Muscle of arm (tissue), 12 donors: ENCODE data around the gene PKN1. TPM values are rescaled to one million over a fixed set of nuclear protein-coding genes. Genes with fewer than 3 reads are reported as not detected.

Experiments
- DNase-seq: peaks from one replicate; pipeline ENCODE4 v3.0.0-alpha.2; 2013
- polyA plus RNA-seq, 12 donors: library from polyadenylated mRNA; unstranded; fragments of 120-200 nt; gene quantifications; one replicate each; pipeline ENCODE4 v1.2.1, GENCODE V29; 2013; ENCODE audit not compliant: insufficient read length in 12 of 12

Gene PKN1
- polyA plus RNA-seq, 12 donors: 41.3 to 73.8 (median 53.7) TPM; not detected in 1

GRCh38 chr19:14510311-14511228 is 77.5 kb downstream of the PKN1 start:
- DNase-seq: no peak

- DNase-seq: no peak
These were observed 78.1 kb downstream of the PKN1 start for GRCh38 chr19:14511229-14511593.

DNA sequence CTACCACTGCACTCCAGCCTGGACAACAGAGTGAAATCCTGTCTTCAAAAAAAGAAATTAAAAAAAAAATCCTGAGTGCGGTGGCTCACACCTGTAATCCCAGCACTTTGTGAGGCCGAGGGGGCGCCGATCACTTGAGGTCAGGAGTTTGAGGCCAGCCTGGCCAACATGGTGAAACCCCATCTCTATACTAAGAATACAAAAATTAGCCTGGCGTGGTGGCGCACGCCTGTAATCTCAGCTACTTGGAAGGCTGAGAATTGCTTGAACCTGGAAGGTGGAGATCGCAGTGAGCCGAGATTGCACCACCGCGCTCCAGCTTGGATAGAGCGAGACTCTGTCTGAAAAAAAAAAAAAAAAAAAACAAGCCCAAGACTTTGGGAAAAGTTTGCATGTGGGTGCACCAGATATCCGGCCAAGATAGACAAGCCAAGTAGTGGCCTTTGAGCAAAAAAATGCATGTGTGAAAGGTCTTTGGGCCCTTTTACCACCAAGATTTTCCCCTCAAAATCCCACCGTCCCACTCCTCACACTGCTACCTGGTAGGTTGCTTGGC is 79.4 kb downstream of the PKN1 start:
- no peak for DNase-seq

DNA sequence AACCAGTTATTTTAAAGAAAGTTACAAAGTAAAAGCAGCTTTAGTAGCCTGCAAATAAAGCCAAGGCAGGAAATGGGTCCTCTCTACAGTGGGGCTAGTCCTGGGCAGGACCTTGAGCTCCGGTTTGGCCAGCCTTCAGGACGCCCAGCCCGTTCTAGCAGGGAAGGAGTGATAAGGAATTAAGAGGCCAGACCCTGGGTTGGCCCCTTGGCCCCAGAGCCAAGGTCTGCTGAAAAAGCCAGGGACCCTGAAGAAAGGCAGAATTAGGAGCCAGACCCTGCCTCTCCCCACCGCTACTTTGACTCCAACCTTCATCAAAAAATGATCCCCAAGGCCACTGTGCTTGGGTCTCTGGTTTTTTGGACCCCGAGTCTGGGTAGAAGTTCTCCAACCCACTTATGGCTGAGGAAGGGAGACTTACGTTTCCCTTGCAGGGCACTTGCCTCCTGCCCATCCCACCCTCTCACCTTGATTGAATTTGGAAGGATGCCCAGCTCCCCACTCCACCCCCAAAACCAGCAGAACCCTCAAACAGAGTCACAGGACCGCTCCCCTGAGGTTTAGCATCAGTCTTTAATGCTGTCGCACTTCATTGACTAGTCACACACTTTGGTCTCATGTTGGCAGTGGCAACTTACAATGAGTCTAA is 81.2 kb downstream of the PKN1 start:
- DNase-seq: no peak

- DNase-seq: no peak
These were observed 82.5 kb downstream of the PKN1 start for GRCh38 chr19:14515501-14516047.

DNA sequence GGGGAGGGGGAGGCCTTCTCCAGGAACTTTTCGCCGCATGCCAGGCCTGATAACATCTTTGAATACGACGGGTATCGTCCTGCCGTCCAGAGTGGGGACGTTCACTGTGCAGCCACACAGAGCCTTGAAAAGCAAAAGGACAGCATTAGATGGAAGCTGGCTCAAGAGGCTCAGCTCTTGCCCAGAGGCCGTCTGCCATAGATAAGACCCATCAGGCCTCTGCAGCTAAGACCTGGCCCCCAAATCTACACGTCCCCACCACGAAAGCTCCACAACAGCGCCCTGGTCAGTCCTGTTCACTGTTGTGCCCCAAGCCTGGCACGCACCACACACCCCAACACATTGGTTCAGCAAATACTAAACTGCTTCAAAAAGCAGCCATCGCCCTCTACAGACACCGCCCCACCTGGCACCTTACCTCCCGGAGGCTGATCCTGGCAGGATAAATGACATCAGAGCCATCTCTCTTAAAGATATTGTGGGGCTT is 83.0 kb downstream of the PKN1 start:
- no peak for DNase-seq

- DNase-seq: no peak
These were observed 83.8 kb downstream of the PKN1 start for GRCh38 chr19:14516746-14517438.

- no peak for DNase-seq
These were observed 84.3 kb downstream of the PKN1 start for GRCh38 chr19:14517446-14517839.

DNA sequence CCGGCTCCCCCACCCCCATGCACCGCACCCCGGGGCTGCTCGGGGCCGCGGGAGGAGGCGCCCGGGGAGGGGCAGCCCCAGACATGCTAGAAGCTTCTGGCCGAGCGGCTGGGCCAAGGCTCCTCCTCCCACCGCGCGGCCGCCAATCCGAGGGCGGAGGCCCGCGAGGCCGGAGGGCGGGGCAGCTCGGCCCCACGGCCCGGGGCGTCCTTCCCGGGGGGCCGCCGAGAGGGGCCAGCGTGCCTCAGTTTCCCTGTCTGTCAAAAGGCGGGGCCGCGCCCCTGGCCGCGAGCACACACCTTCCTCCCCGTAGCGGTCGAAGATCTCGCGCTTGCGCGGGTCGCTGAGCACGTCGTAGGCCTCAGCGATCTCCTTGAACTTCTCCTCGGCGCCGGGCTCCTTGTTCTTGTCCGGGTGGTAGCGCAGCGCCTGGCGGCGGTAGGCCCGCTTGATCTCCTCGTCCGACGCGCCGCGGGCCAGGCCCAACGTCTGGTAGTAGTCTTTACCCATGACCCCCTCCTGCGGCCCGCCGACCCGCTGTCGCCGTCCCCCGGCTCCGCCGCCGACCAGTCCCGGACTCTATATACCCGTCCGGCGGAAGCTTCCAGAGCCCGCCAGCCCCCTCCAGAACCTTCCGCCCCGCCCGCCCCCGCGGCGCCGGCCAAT is 84.9 kb downstream of the PKN1 start, which contains the start of gene DNAJB1:
Gene DNAJB1 (minus strand): TSS at position 558 of the 666 bp plus-strand sequence. CDS start 48 bp downstream, at position 510.
- DNase-seq: peak; percentile 79

DNA sequence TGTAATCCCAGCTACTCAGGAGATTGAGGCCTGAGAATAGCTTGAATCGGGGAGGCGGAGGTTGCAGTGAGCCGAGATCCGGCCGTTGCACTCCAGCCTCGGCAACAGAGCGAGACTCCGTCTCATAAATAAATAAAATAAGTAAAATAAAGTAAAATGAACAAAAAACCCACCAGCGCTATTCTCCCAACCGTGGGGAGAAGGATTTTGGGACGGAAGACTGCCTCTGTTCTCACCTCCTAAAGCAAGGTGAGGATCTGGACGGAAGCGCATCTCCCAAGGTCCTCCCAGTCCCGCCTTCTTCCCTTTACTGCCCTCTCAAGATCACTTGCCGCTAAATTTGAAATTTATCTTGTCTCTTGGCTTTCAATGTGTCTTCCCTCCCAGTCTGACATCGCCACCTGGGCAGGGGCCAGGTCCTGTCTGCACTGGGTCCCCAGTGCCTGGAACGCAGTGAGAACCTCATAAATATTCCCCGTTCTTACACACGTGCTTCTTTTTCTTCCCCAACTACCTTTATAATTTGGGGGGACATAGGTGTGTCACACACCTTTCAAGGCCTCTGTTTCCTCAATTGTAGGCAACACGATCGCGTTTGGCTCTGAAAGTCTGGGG is 86.2 kb downstream of the PKN1 start:
- DNase-seq: no peak

DNA sequence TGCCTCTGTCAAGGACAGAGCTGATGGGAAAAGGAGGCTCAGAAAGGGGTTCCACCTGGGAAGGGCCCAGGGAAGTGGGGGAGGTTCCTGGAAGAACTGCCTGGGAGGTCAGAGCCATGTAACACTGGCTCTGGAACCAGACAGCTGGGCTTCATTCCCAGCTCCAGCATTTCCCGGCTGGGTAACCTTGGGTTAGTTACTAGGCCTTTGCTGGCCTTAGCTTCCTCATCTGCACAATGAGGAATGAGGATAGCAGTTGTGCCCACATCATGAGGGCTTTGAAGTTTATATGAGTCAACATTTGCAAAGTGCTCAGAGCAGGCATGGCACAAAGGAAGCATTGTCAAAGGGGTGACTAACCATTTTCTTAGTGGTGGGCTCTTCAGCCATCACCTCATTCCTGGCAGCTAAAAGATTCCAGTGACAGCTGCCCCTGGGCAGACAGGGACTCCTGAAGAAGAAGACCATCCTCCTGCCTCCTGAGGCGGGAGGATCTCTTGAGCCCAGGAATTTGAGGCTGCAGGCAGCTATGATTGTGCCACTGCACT is 86.8 kb downstream of the PKN1 start:
- no peak for DNase-seq

- no peak for DNase-seq
These were observed 87.4 kb downstream of the PKN1 start for GRCh38 chr19:14520543-14520942.

Other genes with a start within 250 kb of the PKN1 start
- 10 to 100 TPM; 13.5 to 70.1 (median 16.0) TPM for gene ADGRL1, start 227.1 kb upstream of the PKN1 start, polyA plus RNA-seq
- gene ADGRE5, start 51.9 kb upstream of the PKN1 start, polyA plus RNA-seq: 10 to 100 TPM in 11 of 12 donors, not detected in 1; 36.8 to 69.5 (median 50.5) TPM
- gene DDX39A, start 14.0 kb upstream of the PKN1 start, polyA plus RNA-seq: 10 to 100 TPM in 11 of 12 donors, not detected in 1; 35.6 to 55.0 (median 41.8) TPM
- gene PTGER1, start 42.0 kb downstream of the PKN1 start, polyA plus RNA-seq: under 1 TPM in 3 of 12 donors, not detected in 9; 0.11 to 0.12 (median 0.12) TPM
- gene GIPC1, start 62.8 kb downstream of the PKN1 start, polyA plus RNA-seq: 10 to 100 TPM in 11 of 12 donors, not detected in 1; 28.6 to 60.6 (median 38.0) TPM
- gene DNAJB1, start 85.1 kb downstream of the PKN1 start, polyA plus RNA-seq: 10 to 100 TPM in 11 of 12 donors, not detected in 1; 68.0 to 89.3 (median 76.1) TPM
- gene TECR, start 96.3 kb downstream of the PKN1 start, polyA plus RNA-seq: 100 to 1,000 TPM in 7 of 12 donors, 10 to 100 TPM in 4, not detected in 1; 73.9 to 183 (median 113) TPM
- gene NDUFB7, start 138.8 kb downstream of the PKN1 start, polyA plus RNA-seq: 100 to 1,000 TPM in 6 of 12 donors, 10 to 100 TPM in 5, not detected in 1; 56.7 to 137 (median 100) TPM
- under 1 TPM in 4 of 12 donors, not detected in 8; 0.09 to 0.66 (median 0.13) TPM for gene CLEC17A, start 149.8 kb downstream of the PKN1 start, polyA plus RNA-seq
- gene ADGRE3, start 241.5 kb downstream of the PKN1 start, polyA plus RNA-seq: under 1 TPM in 5 of 12 donors, not detected in 7; 0.09 to 0.70 (median 0.16) TPM